Peyer's patch (tissue), 4 donors: ENCODE results near the gene THAP8.

Source experiments
- POLR2A ChIP-seq, 2 donors: fragments of 450-650 bp; IDR thresholded peaks; one replicate each; pipeline ENCODE4 v1.5.1; 2017; ENCODE audit warnings: antibody characterized with exemption in 2 of 2, mild to moderate bottlenecking in 2 of 2, moderate library complexity in 2 of 2
- TF ChIP-seq, protein P1 (sequence below), 6 experiments: fragments of 450-650 bp in 4 of 6; fragments of 200-600 bp in 2 of 6; sonication (generic) in 1 of 6; IDR thresholded peaks; one replicate each; pipeline ENCODE4 v1.5.1; 2017 to 2019; ENCODE audit warnings: antibody characterized with exemption in 6 of 6, mild to moderate bottlenecking in 3 of 6, moderate library complexity in 1 of 6

DNA sequence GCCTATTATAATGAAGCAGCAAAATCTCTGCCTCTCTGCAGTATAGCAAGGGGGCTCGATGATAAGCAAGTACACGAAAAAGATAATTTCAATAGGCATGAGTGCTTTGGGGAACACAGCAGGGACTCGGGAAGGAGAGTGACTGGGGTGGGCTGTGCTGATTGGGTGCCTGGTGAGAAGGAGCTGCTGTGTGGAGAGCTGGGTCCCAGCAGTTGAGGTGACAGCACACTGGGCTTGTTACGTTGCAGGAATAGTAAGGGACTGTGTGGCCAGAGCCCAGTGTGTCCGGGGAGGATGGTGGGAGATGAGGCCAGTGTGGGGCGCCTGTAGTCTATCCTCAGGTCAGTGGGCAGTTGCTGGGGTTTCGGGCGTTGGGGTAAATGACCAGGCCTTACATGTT lies 18.0 kb upstream of the THAP8 start:
- TF ChIP-seq, protein P1, sequence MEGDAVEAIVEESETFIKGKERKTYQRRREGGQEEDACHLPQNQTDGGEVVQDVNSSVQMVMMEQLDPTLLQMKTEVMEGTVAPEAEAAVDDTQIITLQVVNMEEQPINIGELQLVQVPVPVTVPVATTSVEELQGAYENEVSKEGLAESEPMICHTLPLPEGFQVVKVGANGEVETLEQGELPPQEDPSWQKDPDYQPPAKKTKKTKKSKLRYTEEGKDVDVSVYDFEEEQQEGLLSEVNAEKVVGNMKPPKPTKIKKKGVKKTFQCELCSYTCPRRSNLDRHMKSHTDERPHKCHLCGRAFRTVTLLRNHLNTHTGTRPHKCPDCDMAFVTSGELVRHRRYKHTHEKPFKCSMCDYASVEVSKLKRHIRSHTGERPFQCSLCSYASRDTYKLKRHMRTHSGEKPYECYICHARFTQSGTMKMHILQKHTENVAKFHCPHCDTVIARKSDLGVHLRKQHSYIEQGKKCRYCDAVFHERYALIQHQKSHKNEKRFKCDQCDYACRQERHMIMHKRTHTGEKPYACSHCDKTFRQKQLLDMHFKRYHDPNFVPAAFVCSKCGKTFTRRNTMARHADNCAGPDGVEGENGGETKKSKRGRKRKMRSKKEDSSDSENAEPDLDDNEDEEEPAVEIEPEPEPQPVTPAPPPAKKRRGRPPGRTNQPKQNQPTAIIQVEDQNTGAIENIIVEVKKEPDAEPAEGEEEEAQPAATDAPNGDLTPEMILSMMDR (IDR thresholded peaks at IDR 0.05) = no peak
- no peak for TF ChIP-seq POLR2A (IDR thresholded peaks at IDR 0.05)
